ENCODE results near the gene SIRT7.

SIRT7 gene

DNA sequence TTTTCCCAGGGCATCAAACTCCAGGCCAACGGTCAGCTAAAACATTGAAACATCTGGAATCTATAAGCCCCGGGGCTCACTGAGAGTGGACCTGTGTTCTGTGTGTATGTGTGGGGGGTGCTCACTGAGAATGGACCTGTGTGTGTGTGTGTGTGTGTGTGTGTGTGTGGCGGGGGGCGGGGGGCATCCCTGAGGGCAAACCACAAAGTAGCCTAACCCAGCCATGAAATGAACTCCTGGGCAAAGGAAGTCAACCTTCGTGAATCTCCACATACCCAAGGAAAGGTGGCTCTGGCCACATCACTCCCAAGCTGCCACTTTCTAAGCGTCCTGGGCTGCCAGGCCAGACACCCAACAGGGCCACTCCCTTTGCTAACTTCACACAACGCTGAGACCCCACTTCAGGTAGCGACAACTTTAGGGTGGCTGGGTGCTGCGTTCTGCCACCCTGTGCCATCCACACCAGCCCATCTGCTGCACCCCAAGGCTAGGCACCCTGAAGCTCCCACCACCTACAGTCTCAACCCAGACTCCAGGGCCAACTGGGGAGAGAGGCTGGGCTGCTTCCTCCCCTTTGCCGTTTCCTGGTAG lies 8.0 kb upstream of the SIRT7 start:
- intact Hi-C loops (cut with DNase I; ENCODE audit: low total_unique reads) = no loop called here
- H3K4me1 ChIP-seq = peaks cover 11 to 62% (median 48%) of the 10 kb centered on the region in 4 donors

DNA sequence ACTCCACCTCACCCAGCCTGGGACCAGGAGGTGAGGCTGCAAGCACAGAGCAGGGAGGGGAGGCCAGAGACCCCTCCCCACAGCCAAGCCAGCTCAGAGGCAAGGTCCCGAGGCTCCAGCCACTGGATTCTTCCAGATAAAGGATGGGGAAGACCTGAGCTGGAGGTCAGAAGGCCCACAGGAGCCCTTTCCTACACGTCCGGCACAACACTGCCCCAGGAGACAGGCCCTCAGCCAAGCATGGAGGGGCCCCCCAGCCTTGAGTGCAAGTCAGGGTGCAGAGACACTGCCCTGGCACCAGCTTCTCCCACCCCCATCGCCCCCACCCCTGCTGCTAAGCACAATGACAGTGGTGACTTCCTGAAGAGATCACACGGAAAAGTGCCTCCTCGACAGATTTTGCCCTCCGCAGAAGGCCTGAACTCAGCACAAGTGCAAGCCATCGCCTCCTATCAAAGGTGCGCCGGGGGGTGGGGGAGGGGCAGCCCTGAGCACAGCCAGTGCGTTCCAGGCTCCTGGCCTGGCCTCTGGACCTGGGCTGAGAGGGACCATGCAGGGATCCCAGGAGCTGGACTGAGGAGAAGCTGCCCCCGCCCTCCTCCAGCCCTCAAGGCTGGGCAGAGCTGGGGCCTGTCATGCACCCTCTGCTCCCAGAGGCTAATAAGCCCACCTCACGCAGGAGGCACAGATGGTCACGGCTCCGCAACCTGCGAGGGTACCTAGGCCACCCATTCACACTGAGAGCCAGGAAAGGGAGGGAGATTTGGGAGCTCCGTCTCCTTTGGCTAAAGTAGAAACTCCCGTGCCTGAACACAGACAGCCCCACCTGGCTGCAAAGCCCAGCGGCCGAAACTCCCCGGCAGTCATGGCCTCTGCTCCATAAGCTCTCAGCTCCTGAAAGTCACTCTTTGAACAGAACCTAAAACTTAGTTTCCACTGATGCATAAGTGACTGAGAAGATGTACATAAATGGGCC lies 6.9 kb upstream of the SIRT7 start:
- Histone ChIP-seq H3K4me3 (no peak overlapping the region), H3K4me1 (peaks cover 11 to 67% (median 48%) of the 10 kb centered on the region in 4 donors), H3K27ac (peak overlapping the region in 1 of 2 donors; percentile 49), H3K36me3 (peaks cover 8 to 30% (median 19%) of the 10 kb centered on the region in 3 donors), H3K9me3 (no peaks in the 10 kb centered on the region), H3K27me3 (peaks cover 0 to 19% of the 10 kb centered on the region in 2 donors)
- no peak for TF ChIP-seq CTCF (IDR thresholded peaks at IDR 0.05)
- DNase-seq = no peak
- intact Hi-C loops (cut with DNase I; ENCODE audit: low total_unique reads) = no loop called here

More for the DNA sequence above, 8.0 kb upstream of the SIRT7 start:
- Histone ChIP-seq H3K36me3 (peaks cover 8 to 19% (median 14%) of the 10 kb centered on the region in 3 donors), H3K9me3 (no peaks in the 10 kb centered on the region), H3K27me3 (peaks cover 0 to 26% of the 10 kb centered on the region in 2 donors), H3K4me3 (peak overlapping the region; percentile 92 to 99), H3K27ac (peak overlapping the region; percentile 94)
- DNase-seq = no peak
- no peak for TF ChIP-seq CTCF (IDR thresholded peaks at IDR 0.05)

- TF ChIP-seq CTCF (IDR thresholded peaks at IDR 0.05) = no peak
- Histone ChIP-seq H3K4me1 (peaks cover 11 to 63% (median 46%) of the 10 kb centered on the region in 4 donors), H3K27me3 (peaks cover 0 to 6% of the 10 kb centered on the region in 2 donors), H3K27ac (peak overlapping the region; percentile 15 to 49), H3K36me3 (peaks cover 8 to 42% (median 19%) of the 10 kb centered on the region in 3 donors), H3K9me3 (no peaks in the 10 kb centered on the region), H3K4me3 (peak overlapping the region; percentile 12 to 19)
- peak; percentile 67 to 84 for DNase-seq
- intact Hi-C loops (cut with DNase I; ENCODE audit: low total_unique reads) = loop anchor here (2.0 kb wide), 1 partner anchor 55 kb away; no protein-coding TSS in a partner anchor
These were observed 5.6 kb upstream of the SIRT7 start for GRCh38 chr17:81923302-81924260.

GRCh38 chr17:81922566-81923301 lies 4.8 kb upstream of the SIRT7 start:
- H3K4me3 ChIP-seq = peak overlapping the region; percentile 12 to 19
- intact Hi-C loops (cut with DNase I; ENCODE audit: low total_unique reads) = loop anchor here (2.0 kb wide), 1 partner anchor 54 kb away; no protein-coding TSS in a partner anchor
- peak overlapping the region; percentile 15 to 49 for H3K27ac ChIP-seq
- no peak for DNase-seq
- H3K36me3 ChIP-seq = peaks cover 8 to 42% (median 19%) of the 10 kb centered on the region in 3 donors
- no peaks in the 10 kb centered on the region for H3K27me3 ChIP-seq
- peaks cover 11 to 60% (median 44%) of the 10 kb centered on the region in 4 donors for H3K4me1 ChIP-seq
- no peak for TF ChIP-seq CTCF (IDR thresholded peaks at IDR 0.05)
- no peaks in the 10 kb centered on the region for H3K9me3 ChIP-seq
